Panc1 (cell line): ENCODE data around the gene PTRHD1. TPM values are rescaled to one million over a fixed set of nuclear protein-coding genes. Genes with fewer than 3 reads are reported as not detected.

ENCODE experiments used
- ATAC-seq: fragments of 200-7000 bp; cut with Tn5 transposase; 2 replicates; pipeline ENCODE4 v1.9.1; 2020; ENCODE audit warnings: mild to moderate bottlenecking, moderate library complexity
- BruUV-seq: library from RNA; stranded (reverse); fragments of 400-500 nt; replicated peaks from 2 replicates; lab custom pipeline; 2021; lab: Mats Ljungman, UMichigan
- CTCF ChIA-PET: fragments of 300-600 bp; sonication (Branson Sonifier 250); formaldehyde crosslinking; loops from one replicate; lab custom pipeline; 2022; ENCODE audit warnings: antibody characterized with exemption; lab: Charles Lee
- POLR2A ChIA-PET: fragments of 300-600 bp; sonication (Branson Sonifier 250); formaldehyde crosslinking; loops from one replicate; lab custom pipeline; 2022; ENCODE audit warnings: antibody characterized with exemption; lab: Charles Lee
- DNase-seq: peaks from one replicate; pipeline ENCODE4 v3.0.0-alpha.2; 2010; ENCODE audit warnings: low read depth, low spot score
- H3K27ac ChIP-seq: 2 replicates; pipeline ENCODE4 v1.5.1; 2011; ENCODE audit warnings: mild to moderate bottlenecking, low read length, inconsistent platforms
- H3K27me3 ChIP-seq: fragments of 200-500 bp; sonication (Bioruptor generic); 2 replicates; pipeline ENCODE4 v1.6.0; 2014; ENCODE audit warnings: low read length, inconsistent platforms; ENCODE audit not compliant: control insufficient read depth, insufficient read depth
- H3K36me3 ChIP-seq: fragments of 200-500 bp; sonication (Bioruptor generic); 2 replicates; pipeline ENCODE4 v1.5.1; 2014; ENCODE audit warnings: inconsistent platforms, mild to moderate bottlenecking, low read length, moderate library complexity; ENCODE audit not compliant: control insufficient read depth, insufficient read depth
- H3K4me1 ChIP-seq: 2 replicates; pipeline ENCODE4 v1.5.1; 2011; ENCODE audit warnings: inconsistent platforms, mild to moderate bottlenecking, low read length, moderate library complexity; ENCODE audit not compliant: control insufficient read depth, insufficient read depth
- H3K4me3 ChIP-seq, 2 experiments: 2 replicates each; pipeline ENCODE4 v1.5.1; 2011 to 2012; ENCODE audit warnings: low read depth in 2 of 2, low read length in 2 of 2, mild to moderate bottlenecking in 2 of 2, inconsistent platforms in 1 of 2, moderate library complexity in 1 of 2
- H3K9me3 ChIP-seq: fragments of 200-500 bp; sonication (Bioruptor generic); 2 replicates; pipeline ENCODE4 v1.5.1; 2014; ENCODE audit warnings: low read depth, mild to moderate bottlenecking, inconsistent platforms, low read length, moderate library complexity; ENCODE audit not compliant: control insufficient read depth, insufficient read depth
- CTCF ChIP-seq: fragments of 450-650 bp; IDR thresholded peaks from 2 replicates; pipeline ENCODE4 v1.5.1; 2017; ENCODE audit warnings: mild to moderate bottlenecking
- POLR2AphosphoS5 ChIP-seq: IDR thresholded peaks from 2 replicates; pipeline ENCODE4 v1.6.1; 2012; ENCODE audit warnings: mild to moderate bottlenecking, low read depth, low read length, moderate library complexity
- SIN3A ChIP-seq: IDR thresholded peaks from 2 replicates; pipeline ENCODE4 v1.6.1; 2012; ENCODE audit warnings: low read depth, mild to moderate bottlenecking, low read length, moderate library complexity, borderline replicate concordance; ENCODE audit not compliant: insufficient read depth
- TCF7L2 ChIP-seq: IDR thresholded peaks from 2 replicates; pipeline ENCODE4 v1.6.1; 2011; ENCODE audit warnings: mild to moderate bottlenecking, low read depth, low read length, inconsistent platforms
- in situ Hi-C: cut with HindIII; loops from 2 replicates; pipeline ENCODE4 v1.10.0; 2016; ENCODE audit warnings: low sequenced_read_pairs, low pct_unique_long_range_greater_than_20kb
- intact Hi-C: fragments of 100-400 bp; cut with micrococcal nuclease; formaldehyde crosslinking; loops from one replicate; pipeline ENCODE4 v1.10.0; 2022; ENCODE audit not compliant: unreplicated experiment
- total RNA-seq: library from RNA; stranded (reverse); gene quantifications from one replicate; pipeline ENCODE4 v1.2.1, GENCODE V29; 2021; ENCODE audit not compliant: unreplicated experiment
- TF ChIP-seq, protein P1 (sequence below), 2 experiments: IDR thresholded peaks; 2 replicates each; pipeline ENCODE4 v1.6.1; 2011 to 2012; ENCODE audit warnings: low read depth in 2 of 2, control low read depth in 1 of 2, low read length in 1 of 2, mild to moderate bottlenecking in 1 of 2, moderate library complexity in 1 of 2; ENCODE audit not compliant: insufficient read depth in 1 of 2

PTRHD1 gene
- total RNA-seq, 1 experiment from 2014 or later, result 55.1 TPM

- intact Hi-C loops, result no loop called here
- ATAC-seq (no peak), DNase-seq (no peak)
- ChIA-PET POLR2A (no interaction called here), CTCF (no interaction called here)
- no peaks in the 10 kb centered on the region for H3K4me1 ChIP-seq
- BruUV-seq, result no TSS peak
- no peaks in the 10 kb centered on the region for H3K27me3 ChIP-seq
- no peaks in the 10 kb centered on the region for H3K9me3 ChIP-seq
- TF ChIP-seq CTCF (no peak), SIN3A (no peak), TCF7L2 (no peak), POLR2AphosphoS5 (no peak)
- TF ChIP-seq, protein P1, sequence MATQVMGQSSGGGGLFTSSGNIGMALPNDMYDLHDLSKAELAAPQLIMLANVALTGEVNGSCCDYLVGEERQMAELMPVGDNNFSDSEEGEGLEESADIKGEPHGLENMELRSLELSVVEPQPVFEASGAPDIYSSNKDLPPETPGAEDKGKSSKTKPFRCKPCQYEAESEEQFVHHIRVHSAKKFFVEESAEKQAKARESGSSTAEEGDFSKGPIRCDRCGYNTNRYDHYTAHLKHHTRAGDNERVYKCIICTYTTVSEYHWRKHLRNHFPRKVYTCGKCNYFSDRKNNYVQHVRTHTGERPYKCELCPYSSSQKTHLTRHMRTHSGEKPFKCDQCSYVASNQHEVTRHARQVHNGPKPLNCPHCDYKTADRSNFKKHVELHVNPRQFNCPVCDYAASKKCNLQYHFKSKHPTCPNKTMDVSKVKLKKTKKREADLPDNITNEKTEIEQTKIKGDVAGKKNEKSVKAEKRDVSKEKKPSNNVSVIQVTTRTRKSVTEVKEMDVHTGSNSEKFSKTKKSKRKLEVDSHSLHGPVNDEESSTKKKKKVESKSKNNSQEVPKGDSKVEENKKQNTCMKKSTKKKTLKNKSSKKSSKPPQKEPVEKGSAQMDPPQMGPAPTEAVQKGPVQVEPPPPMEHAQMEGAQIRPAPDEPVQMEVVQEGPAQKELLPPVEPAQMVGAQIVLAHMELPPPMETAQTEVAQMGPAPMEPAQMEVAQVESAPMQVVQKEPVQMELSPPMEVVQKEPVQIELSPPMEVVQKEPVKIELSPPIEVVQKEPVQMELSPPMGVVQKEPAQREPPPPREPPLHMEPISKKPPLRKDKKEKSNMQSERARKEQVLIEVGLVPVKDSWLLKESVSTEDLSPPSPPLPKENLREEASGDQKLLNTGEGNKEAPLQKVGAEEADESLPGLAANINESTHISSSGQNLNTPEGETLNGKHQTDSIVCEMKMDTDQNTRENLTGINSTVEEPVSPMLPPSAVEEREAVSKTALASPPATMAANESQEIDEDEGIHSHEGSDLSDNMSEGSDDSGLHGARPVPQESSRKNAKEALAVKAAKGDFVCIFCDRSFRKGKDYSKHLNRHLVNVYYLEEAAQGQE (IDR thresholded peaks at IDR 0.05; ENCODE audit: insufficient read depth in 1 of 2, low read depth in 2 of 2, low read length in 1 of 2), result no peak
- H3K4me3 ChIP-seq, result no peak overlapping the region
- H3K36me3 ChIP-seq, result no peaks in the 10 kb centered on the region
- in situ Hi-C loops, result no loop called here
- H3K27ac ChIP-seq, result no peak overlapping the region
Observed at GRCh38 chr2:24740142-24740541, 53.0 kb downstream of the PTRHD1 start.

Other genes starting within 250 kb of the PTRHD1 start
- 39.3 TPM for gene CENPO, start within 50 bp of the PTRHD1 start, total RNA-seq
- gene ADCY3, start 126.8 kb upstream of the PTRHD1 start, total RNA-seq, result 34.1 TPM
- gene DNAJC27, start 178.6 kb upstream of the PTRHD1 start, total RNA-seq, result 4.9 TPM
- gene EFR3B, start 248.7 kb upstream of the PTRHD1 start, total RNA-seq, result 8.9 TPM